Spleen (tissue), 7 donors: ENCODE measurements around the gene IQCB1.

Experiments used
- POLR2AphosphoS5 ChIP-seq, 3 donors: sonication (generic); formaldehyde crosslinking; IDR thresholded peaks; one replicate each; pipeline ENCODE4 v1.5.1; 2017; ENCODE audit warnings: antibody characterized with exemption in 3 of 3
- TF ChIP-seq, protein P1 (sequence below), 11 experiments: fragments of 200-600 bp in 7 of 11; fragments of 450-650 bp in 4 of 11; sonication (generic) in 4 of 11; IDR thresholded peaks in 8 of 11; conservative IDR thresholded peaks in 3 of 11; 1 replicate in 7 of 11; 2 replicates in 4 of 11; pipeline versions ENCODE4 v1.4.0 to v1.8.0; 2016 to 2021; ENCODE audit warnings: antibody characterized with exemption in 11 of 11, inconsistent platforms in 4 of 11, mild to moderate bottlenecking in 1 of 11
- donor health status: DM: no; HTN: no; CAD: no; lungs with moderate emphysema.
- donor health status: DM: no; HTN: no; CAD: no.
- donor health status: DM: no; HTN: no; CAD: no.

DNA sequence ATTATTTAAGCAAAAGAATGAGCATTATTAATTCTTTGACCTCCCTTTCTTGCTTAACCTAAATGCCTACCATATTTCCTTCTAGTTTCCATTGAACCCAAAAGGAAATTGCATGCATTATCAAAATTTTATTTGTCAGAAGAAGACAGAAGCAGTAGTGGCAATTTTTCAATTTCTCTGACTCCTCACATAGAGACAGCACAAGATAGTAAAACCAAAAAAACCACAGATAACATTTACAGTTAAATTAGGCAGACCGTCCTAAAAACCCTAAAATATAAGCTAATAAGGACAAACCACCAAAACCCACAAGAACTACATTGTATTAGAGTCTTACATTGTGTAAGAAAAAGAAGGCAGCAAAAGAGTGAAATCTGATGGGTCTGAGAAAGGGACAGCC, 112.4 kb downstream of the IQCB1 start:
- TF ChIP-seq, protein P1, sequence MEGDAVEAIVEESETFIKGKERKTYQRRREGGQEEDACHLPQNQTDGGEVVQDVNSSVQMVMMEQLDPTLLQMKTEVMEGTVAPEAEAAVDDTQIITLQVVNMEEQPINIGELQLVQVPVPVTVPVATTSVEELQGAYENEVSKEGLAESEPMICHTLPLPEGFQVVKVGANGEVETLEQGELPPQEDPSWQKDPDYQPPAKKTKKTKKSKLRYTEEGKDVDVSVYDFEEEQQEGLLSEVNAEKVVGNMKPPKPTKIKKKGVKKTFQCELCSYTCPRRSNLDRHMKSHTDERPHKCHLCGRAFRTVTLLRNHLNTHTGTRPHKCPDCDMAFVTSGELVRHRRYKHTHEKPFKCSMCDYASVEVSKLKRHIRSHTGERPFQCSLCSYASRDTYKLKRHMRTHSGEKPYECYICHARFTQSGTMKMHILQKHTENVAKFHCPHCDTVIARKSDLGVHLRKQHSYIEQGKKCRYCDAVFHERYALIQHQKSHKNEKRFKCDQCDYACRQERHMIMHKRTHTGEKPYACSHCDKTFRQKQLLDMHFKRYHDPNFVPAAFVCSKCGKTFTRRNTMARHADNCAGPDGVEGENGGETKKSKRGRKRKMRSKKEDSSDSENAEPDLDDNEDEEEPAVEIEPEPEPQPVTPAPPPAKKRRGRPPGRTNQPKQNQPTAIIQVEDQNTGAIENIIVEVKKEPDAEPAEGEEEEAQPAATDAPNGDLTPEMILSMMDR (IDR thresholded peaks at IDR 0.05 in 8 of 11, conservative IDR thresholded peaks at IDR 0.05 in 3 of 11) = no peak
- no peak for TF ChIP-seq POLR2AphosphoS5 (IDR thresholded peaks at IDR 0.05)
